DND-41 (cell line): ENCODE measurements around the gene TSC22D1.

ENCODE experiments used
- CTCF ChIP-seq: IDR thresholded peaks from 2 replicates; pipeline ENCODE4 v1.5.1; 2012; ENCODE audit warnings: borderline replicate concordance, low read length, moderate library complexity, mild to moderate bottlenecking; ENCODE audit not compliant: poor library complexity, severe bottlenecking; ENCODE audit errors: extremely low read depth
- EZH2 ChIP-seq: IDR thresholded peaks from 3 replicates; pipeline ENCODE4 v1.6.1; 2012; ENCODE audit warnings: borderline replicate concordance, low read depth, mild to moderate bottlenecking, moderate library complexity, low read length, inconsistent platforms; ENCODE audit not compliant: severe bottlenecking

- TF ChIP-seq CTCF (no peak), EZH2 (no peak)
Observed at GRCh38 chr13:44394658-44395057, 181.5 kb downstream of the TSC22D1 start.
